HEK293 (cell line): ENCODE data around the gene SEMA7A.

ENCODE experiments used
- CTCF ChIA-PET: fragments of 350-600 bp; formaldehyde crosslinking; extraction: SDS; loops from one replicate; lab custom pipeline; 2021; ENCODE audit warnings: antibody characterized with exemption; lab: Yijun Ruan, JAX
- POLR2A ChIA-PET: fragments of 300-600 bp; formaldehyde crosslinking; extraction: SDS; loops from one replicate; lab custom pipeline; 2020; ENCODE audit warnings: antibody characterized with exemption, inconsistent platforms; lab: Yijun Ruan, JAX
- H3K27ac ChIP-seq: fragments of 200-500 bp; sonication (Bioruptor generic); 2 replicates; pipeline ENCODE4 v1.5.1; 2014; ENCODE audit warnings: low read depth, low read length, control low read depth, inconsistent platforms; ENCODE audit errors: extremely low read depth
- H3K36me3 ChIP-seq, 2 experiments: fragments of 200-500 bp in 1 of 2; sonication (Bioruptor generic) in 1 of 2; 1 replicate in 1 of 2; 2 replicates in 1 of 2; pipeline ENCODE4 v1.5.1; 2014 to 2017; ENCODE audit warnings: inconsistent platforms in 2 of 2, low read length in 2 of 2; ENCODE audit not compliant: control insufficient read depth in 2 of 2, insufficient read depth in 1 of 2
- H3K4me1 ChIP-seq: fragments of 200-500 bp; sonication (Bioruptor generic); 2 replicates; pipeline ENCODE4 v1.5.1; 2014; ENCODE audit warnings: mild to moderate bottlenecking, low read length, inconsistent platforms; ENCODE audit not compliant: control insufficient read depth, insufficient read depth
- H3K4me3 ChIP-seq: 2 replicates; pipeline ENCODE4 v1.5.1; 2011; ENCODE audit warnings: low read depth, mild to moderate bottlenecking, control low read depth, low read length, moderate library complexity
- H3K9me3 ChIP-seq: fragments of 200-500 bp; sonication (Bioruptor generic); 2 replicates; pipeline ENCODE4 v1.5.1; 2014; ENCODE audit warnings: low read depth, low read length, inconsistent platforms; ENCODE audit not compliant: control insufficient read depth, insufficient read depth
- BCL11B ChIP-seq: fragments of 450-650 bp; formaldehyde crosslinking; IDR thresholded peaks from 2 replicates; pipeline ENCODE4 v1.5.1; 2016; ENCODE audit warnings: low read depth, missing biosample characterization, missing genetic modification characterization
- GLIS1 ChIP-seq: fragments of 450-650 bp; formaldehyde crosslinking; IDR thresholded peaks from 2 replicates; pipeline ENCODE4 v1.5.1; 2016; ENCODE audit warnings: missing biosample characterization, missing genetic modification characterization
- MYNN ChIP-seq: fragments of 450-650 bp; formaldehyde crosslinking; IDR thresholded peaks from 2 replicates; pipeline ENCODE4 v1.5.1; 2016; ENCODE audit warnings: missing biosample characterization, missing genetic modification characterization, borderline replicate concordance
- RBAK ChIP-seq: fragments of 450-650 bp; formaldehyde crosslinking; IDR thresholded peaks from 2 replicates; pipeline ENCODE4 v1.5.1; 2016; ENCODE audit warnings: missing biosample characterization, missing genetic modification characterization
- REPIN1 ChIP-seq: fragments of 450-650 bp; formaldehyde crosslinking; IDR thresholded peaks from 2 replicates; pipeline ENCODE4 v1.5.1; 2017; ENCODE audit warnings: missing biosample characterization, missing genetic modification characterization, low read depth
- SALL2 ChIP-seq: fragments of 450-650 bp; formaldehyde crosslinking; IDR thresholded peaks from 2 replicates; pipeline ENCODE4 v1.5.0; 2017; ENCODE audit warnings: missing biosample characterization, mild to moderate bottlenecking, missing genetic modification characterization, borderline replicate concordance
- SCRT1 ChIP-seq: fragments of 450-650 bp; formaldehyde crosslinking; IDR thresholded peaks from 2 replicates; pipeline ENCODE4 v1.5.1; 2016; ENCODE audit warnings: missing biosample characterization, missing genetic modification characterization, borderline replicate concordance
- ZBTB17 ChIP-seq: fragments of 450-650 bp; formaldehyde crosslinking; IDR thresholded peaks from 2 replicates; pipeline ENCODE4 v1.5.1; 2016; ENCODE audit warnings: missing biosample characterization, missing genetic modification characterization
- ZBTB8A ChIP-seq: fragments of 450-650 bp; formaldehyde crosslinking; IDR thresholded peaks from 2 replicates; pipeline ENCODE4 v1.5.1; 2016; ENCODE audit warnings: missing biosample characterization, missing genetic modification characterization
- ZFHX2 ChIP-seq: fragments of 450-650 bp; formaldehyde crosslinking; conservative IDR thresholded peaks from 2 replicates; pipeline ENCODE4 v1.5.1; 2016; ENCODE audit warnings: missing biosample characterization, missing genetic modification characterization
- ZNF132 ChIP-seq: fragments of 450-650 bp; formaldehyde crosslinking; IDR thresholded peaks from 2 replicates; pipeline ENCODE4 v1.5.1; 2017; ENCODE audit warnings: missing biosample characterization, missing genetic modification characterization, borderline replicate concordance
- ZNF16 ChIP-seq: fragments of 450-650 bp; formaldehyde crosslinking; IDR thresholded peaks from 2 replicates; pipeline ENCODE4 v1.5.1; 2016; ENCODE audit warnings: low read depth, missing biosample characterization, missing genetic modification characterization
- ZNF19 ChIP-seq: fragments of 450-650 bp; formaldehyde crosslinking; IDR thresholded peaks from 2 replicates; pipeline ENCODE4; 2016; ENCODE audit warnings: missing biosample characterization, missing genetic modification characterization, low read depth
- ZNF214 ChIP-seq: fragments of 450-650 bp; formaldehyde crosslinking; IDR thresholded peaks from 2 replicates; pipeline ENCODE4 v1.5.1; 2017; ENCODE audit warnings: missing biosample characterization, mild to moderate bottlenecking, missing genetic modification characterization, borderline replicate concordance
- ZNF335 ChIP-seq: fragments of 450-650 bp; formaldehyde crosslinking; conservative IDR thresholded peaks from 2 replicates; pipeline ENCODE4 v1.5.1; 2016; ENCODE audit warnings: missing biosample characterization, missing genetic modification characterization
- ZNF433 ChIP-seq: fragments of 450-650 bp; formaldehyde crosslinking; IDR thresholded peaks from 2 replicates; pipeline ENCODE4 v1.5.1; 2016; ENCODE audit warnings: missing biosample characterization, missing genetic modification characterization, low read depth
- ZNF510 ChIP-seq: fragments of 450-650 bp; formaldehyde crosslinking; IDR thresholded peaks from 2 replicates; pipeline ENCODE4 v1.5.1; 2018; ENCODE audit warnings: mild to moderate bottlenecking, missing genetic modification characterization, missing biosample characterization; ENCODE audit not compliant: insufficient replicate concordance
- ZNF549 ChIP-seq: fragments of 450-650 bp; IDR thresholded peaks from 2 replicates; pipeline ENCODE4 v1.5.1; 2018; ENCODE audit warnings: missing biosample characterization, missing genetic modification characterization, mild to moderate bottlenecking, inconsistent platforms, moderate library complexity
- ZNF626 ChIP-seq: fragments of 450-650 bp; sonication (Bioruptor Pico); formaldehyde crosslinking; IDR thresholded peaks from 2 replicates; pipeline ENCODE4 v1.5.1; 2018; ENCODE audit warnings: missing biosample characterization, missing genetic modification characterization, inconsistent platforms
- ZNF670 ChIP-seq: fragments of 450-650 bp; formaldehyde crosslinking; IDR thresholded peaks from 2 replicates; pipeline ENCODE4 v1.5.1; 2016; ENCODE audit warnings: missing biosample characterization, missing genetic modification characterization, low read depth
- ZNF830 ChIP-seq: fragments of 450-650 bp; IDR thresholded peaks from 2 replicates; pipeline ENCODE4 v1.5.0; 2018; ENCODE audit warnings: missing biosample characterization, missing genetic modification characterization, low read depth, mild to moderate bottlenecking, moderate library complexity
- ZSCAN23 ChIP-seq: fragments of 450-650 bp; formaldehyde crosslinking; IDR thresholded peaks from 2 replicates; pipeline ENCODE4 v1.5.1; 2016; ENCODE audit warnings: missing biosample characterization, missing genetic modification characterization
- TF ChIP-seq, protein P1 (sequence below): sonication (generic); formaldehyde crosslinking; IDR thresholded peaks from 2 replicates; pipeline ENCODE4 v1.8.1; 2022; ENCODE audit warnings: mild to moderate bottlenecking, moderate library complexity, missing genetic modification reagents
- TF ChIP-seq, protein P2 (sequence below): fragments of 450-650 bp; formaldehyde crosslinking; IDR thresholded peaks from 2 replicates; pipeline ENCODE4 v1.5.1; 2016; ENCODE audit warnings: missing biosample characterization, missing genetic modification characterization
- TF ChIP-seq, protein P3 (sequence below): fragments of 450-650 bp; formaldehyde crosslinking; IDR thresholded peaks from 2 replicates; pipeline ENCODE4 v1.5.1; 2016; ENCODE audit warnings: missing biosample characterization, missing genetic modification characterization
- TF ChIP-seq, protein P4 (sequence below): fragments of 450-650 bp; formaldehyde crosslinking; IDR thresholded peaks from 2 replicates; pipeline ENCODE4 v1.5.1; 2016; ENCODE audit warnings: missing biosample characterization, missing genetic modification characterization

Gene SEMA7A

DNA sequence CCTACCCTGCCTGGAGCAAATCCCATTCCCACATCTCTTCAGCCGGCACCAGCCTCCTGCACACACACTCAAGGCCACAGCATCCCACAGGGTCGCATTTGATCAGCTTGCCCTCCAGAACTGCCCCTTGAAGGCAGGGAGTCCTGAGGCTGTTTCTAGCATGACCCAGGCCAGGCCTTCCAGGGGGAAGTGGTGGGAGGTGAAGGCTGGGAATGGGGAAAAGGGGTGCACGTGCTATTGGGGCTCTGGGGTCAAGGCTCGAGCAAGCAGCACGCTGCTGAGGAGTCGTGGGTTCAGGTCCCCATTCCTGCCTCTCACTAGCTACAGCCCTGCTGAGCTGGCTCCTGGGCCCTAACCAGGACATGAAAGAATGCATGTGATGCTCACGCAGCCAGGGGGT is 24.9 kb downstream of the SEMA7A start:
- ChIA-PET POLR2A (interaction anchor here (0.5 kb wide), 1 partner anchor 433 kb away, joined by 4 read pairs; no protein-coding TSS in a partner anchor), CTCF (interaction anchor here (0.7 to 1.6 kb wide), 3 partner anchors 10 to 34 kb away, joined by 3 to 5 read pairs (median 4); no protein-coding TSS in a partner anchor)
- H3K9me3 ChIP-seq = no peaks in the 10 kb centered on the region
- H3K27ac ChIP-seq = no peak overlapping the region
- TF ChIP-seq SCRT1 (tag by site-specific recombination) (no peak), ZNF132 (tag by site-specific recombination) (no peak), ZNF510 (no peak), ZNF549 (no peak), GLIS1 (no peak), ZBTB8A (tag by site-specific recombination) (no peak), ZNF830 (tag by site-specific recombination) (no peak), ZNF335 (tag by site-specific recombination) (no peak), ZNF16 (tag by site-specific recombination) (no peak), ZNF214 (tag by site-specific recombination) (no peak)
- no peak overlapping the region for H3K4me3 ChIP-seq
- H3K4me1 ChIP-seq = no peaks in the 10 kb centered on the region
- H3K36me3 ChIP-seq = no peaks in the 10 kb centered on the region

DNA sequence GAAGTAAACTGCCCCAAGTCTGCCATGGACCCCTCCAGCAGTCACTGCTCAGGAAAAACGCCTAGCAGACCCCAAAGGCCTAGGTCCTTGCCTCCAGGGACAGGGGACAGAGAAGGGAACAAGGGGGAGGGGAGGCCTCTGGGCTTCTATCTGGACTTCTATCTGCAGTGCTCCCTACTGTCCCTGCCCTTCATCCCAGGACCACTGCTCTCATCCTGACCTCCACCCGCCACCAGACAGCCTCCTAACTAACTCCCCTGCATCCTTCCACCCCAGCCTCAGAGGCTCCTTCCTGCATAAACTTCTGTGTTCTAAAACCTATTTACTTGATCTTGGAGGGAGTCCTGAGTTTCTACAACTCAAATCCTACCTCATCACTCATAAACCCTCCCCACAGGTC is 25.4 kb downstream of the SEMA7A start:
- H3K4me3 ChIP-seq = no peak overlapping the region
- H3K36me3 ChIP-seq = no peaks in the 10 kb centered on the region
- H3K4me1 ChIP-seq = no peaks in the 10 kb centered on the region
- H3K9me3 ChIP-seq = no peaks in the 10 kb centered on the region
- POLR2A ChIA-PET = no interaction called here
- no peak for TF ChIP-seq SALL2
- no peak for TF ChIP-seq ZSCAN23
- TF ChIP-seq ZFHX2 (tag by site-specific recombination) = no peak
- TF ChIP-seq ZNF433 (tag by site-specific recombination) = no peak
- no peak for TF ChIP-seq ZBTB8A (tag by site-specific recombination)
- TF ChIP-seq, protein P1, sequence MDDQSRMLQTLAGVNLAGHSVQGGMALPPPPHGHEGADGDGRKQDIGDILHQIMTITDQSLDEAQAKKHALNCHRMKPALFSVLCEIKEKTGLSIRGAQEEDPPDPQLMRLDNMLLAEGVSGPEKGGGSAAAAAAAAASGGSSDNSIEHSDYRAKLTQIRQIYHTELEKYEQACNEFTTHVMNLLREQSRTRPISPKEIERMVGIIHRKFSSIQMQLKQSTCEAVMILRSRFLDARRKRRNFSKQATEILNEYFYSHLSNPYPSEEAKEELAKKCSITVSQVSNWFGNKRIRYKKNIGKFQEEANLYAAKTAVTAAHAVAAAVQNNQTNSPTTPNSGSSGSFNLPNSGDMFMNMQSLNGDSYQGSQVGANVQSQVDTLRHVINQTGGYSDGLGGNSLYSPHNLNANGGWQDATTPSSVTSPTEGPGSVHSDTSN (CRISPR knock-in tag) = no peak
- no peak for TF ChIP-seq ZNF19 (tag by site-specific recombination)
- TF ChIP-seq REPIN1 (tag by site-specific recombination) = no peak
- TF ChIP-seq ZNF626 (tag by site-specific recombination) = no peak
- TF ChIP-seq MYNN (tag by site-specific recombination) = no peak
- TF ChIP-seq, protein P2, sequence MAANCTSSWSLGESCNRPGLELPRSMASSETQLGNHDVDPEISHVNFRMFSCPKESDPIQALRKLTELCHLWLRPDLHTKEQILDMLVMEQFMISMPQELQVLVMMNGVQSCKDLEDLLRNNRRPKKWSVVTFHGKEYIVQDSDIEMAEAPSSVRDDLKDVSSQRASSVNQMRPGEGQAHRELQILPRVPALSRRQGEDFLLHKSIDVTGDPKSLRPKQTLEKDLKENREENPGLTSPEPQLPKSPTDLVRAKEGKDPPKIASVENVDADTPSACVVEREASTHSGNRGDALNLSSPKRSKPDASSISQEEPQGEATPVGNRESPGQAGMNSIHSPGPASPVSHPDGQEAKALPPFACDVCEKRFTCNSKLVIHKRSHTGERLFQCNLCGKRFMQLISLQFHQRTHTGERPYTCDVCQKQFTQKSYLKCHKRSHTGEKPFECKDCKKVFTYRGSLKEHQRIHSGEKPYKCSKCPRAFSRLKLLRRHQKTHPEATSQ (tag by site-specific recombination) = no peak
- TF ChIP-seq, protein P3, sequence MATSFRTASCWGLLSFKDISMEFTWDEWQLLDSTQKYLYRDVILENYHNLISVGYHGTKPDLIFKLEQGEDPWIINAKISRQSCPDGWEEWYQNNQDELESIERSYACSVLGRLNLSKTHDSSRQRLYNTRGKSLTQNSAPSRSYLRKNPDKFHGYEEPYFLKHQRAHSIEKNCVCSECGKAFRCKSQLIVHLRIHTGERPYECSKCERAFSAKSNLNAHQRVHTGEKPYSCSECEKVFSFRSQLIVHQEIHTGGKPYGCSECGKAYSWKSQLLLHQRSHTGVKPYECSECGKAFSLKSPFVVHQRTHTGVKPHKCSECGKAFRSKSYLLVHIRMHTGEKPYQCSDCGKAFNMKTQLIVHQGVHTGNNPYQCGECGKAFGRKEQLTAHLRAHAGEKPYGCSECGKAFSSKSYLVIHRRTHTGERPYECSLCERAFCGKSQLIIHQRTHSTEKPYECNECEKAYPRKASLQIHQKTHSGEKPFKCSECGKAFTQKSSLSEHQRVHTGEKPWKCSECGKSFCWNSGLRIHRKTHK (tag by site-specific recombination) = no peak
- TF ChIP-seq, protein P4, sequence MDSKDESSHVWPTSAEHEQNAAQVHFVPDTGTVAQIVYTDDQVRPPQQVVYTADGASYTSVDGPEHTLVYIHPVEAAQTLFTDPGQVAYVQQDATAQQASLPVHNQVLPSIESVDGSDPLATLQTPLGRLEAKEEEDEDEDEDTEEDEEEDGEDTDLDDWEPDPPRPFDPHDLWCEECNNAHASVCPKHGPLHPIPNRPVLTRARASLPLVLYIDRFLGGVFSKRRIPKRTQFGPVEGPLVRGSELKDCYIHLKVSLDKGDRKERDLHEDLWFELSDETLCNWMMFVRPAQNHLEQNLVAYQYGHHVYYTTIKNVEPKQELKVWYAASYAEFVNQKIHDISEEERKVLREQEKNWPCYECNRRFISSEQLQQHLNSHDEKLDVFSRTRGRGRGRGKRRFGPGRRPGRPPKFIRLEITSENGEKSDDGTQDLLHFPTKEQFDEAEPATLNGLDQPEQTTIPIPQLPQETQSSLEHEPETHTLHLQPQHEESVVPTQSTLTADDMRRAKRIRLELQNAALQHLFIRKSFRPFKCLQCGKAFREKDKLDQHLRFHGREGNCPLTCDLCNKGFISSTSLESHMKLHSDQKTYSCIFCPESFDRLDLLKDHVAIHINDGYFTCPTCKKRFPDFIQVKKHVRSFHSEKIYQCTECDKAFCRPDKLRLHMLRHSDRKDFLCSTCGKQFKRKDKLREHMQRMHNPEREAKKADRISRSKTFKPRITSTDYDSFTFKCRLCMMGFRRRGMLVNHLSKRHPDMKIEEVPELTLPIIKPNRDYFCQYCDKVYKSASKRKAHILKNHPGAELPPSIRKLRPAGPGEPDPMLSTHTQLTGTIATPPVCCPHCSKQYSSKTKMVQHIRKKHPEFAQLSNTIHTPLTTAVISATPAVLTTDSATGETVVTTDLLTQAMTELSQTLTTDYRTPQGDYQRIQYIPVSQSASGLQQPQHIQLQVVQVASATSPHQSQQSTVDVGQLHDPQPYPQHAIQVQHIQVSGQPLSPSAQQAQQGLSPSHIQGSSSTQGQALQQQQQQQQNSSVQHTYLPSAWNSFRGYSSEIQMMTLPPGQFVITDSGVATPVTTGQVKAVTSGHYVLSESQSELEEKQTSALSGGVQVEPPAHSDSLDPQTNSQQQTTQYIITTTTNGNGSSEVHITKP (tag by site-specific recombination) = no peak
- TF ChIP-seq RBAK = no peak
- no peak for TF ChIP-seq BCL11B (tag by site-specific recombination)
- no peak for TF ChIP-seq ZBTB17 (tag by site-specific recombination)
- no peak for TF ChIP-seq ZNF670 (tag by site-specific recombination)
- TF ChIP-seq, all 188 proteins: peak for 0
- H3K27ac ChIP-seq = no peak overlapping the region
- CTCF ChIA-PET = interaction anchor here (1.5 to 1.6 kb wide), 2 partner anchors 19 to 31 kb away, joined by 4 to 5 read pairs; no protein-coding TSS in a partner anchor
